IMR-90 (cell line): ENCODE results near the gene DGKB.

ENCODE experiments used
- CTCF ChIP-seq: conservative IDR thresholded peaks from 2 replicates; pipeline ENCODE4 v1.5.1; 2012; ENCODE audit warnings: mild to moderate bottlenecking, low read depth, low read length, improper control_type of control experiment
- MAFK ChIP-seq: IDR thresholded peaks from 2 replicates; pipeline ENCODE4 v1.6.1; 2012; ENCODE audit warnings: low read depth, low read length, improper control_type of control experiment
- MAZ ChIP-seq: IDR thresholded peaks from 2 replicates; pipeline ENCODE4 v1.6.1; 2012; ENCODE audit warnings: low read depth, mild to moderate bottlenecking, low read length, improper control_type of control experiment, moderate library complexity, borderline replicate concordance
- MXI1 ChIP-seq: IDR thresholded peaks from 2 replicates; pipeline ENCODE4 v1.6.1; 2012; ENCODE audit warnings: low read depth, mild to moderate bottlenecking, low read length, moderate library complexity, borderline replicate concordance
- NFE2L2 ChIP-seq: fragments of 150-350 bp; IDR thresholded peaks from 2 replicates; pipeline ENCODE4 v1.6.1; 2016; ENCODE audit warnings: low read depth, mild to moderate bottlenecking, low read length
- POLR2A ChIP-seq: IDR thresholded peaks from 2 replicates; pipeline ENCODE4 v1.6.1; 2012; ENCODE audit warnings: mild to moderate bottlenecking, low read depth, low read length
- RAD21 ChIP-seq: IDR thresholded peaks from 2 replicates; pipeline ENCODE4 v1.6.1; 2012; ENCODE audit warnings: low read length, improper control_type of control experiment
- RFX5 ChIP-seq: IDR thresholded peaks from 2 replicates; pipeline ENCODE4 v1.8.0; 2012; ENCODE audit warnings: low read depth, mild to moderate bottlenecking, low read length, moderate library complexity
- SMC3 ChIP-seq: fragments of 150-350 bp; IDR thresholded peaks from 2 replicates; pipeline ENCODE4 v1.6.1; 2016; ENCODE audit warnings: low read depth, mild to moderate bottlenecking, antibody characterized with exemption, low read length, moderate library complexity
- USF2 ChIP-seq: fragments of 150-350 bp; IDR thresholded peaks from 2 replicates; pipeline ENCODE4 v1.6.1; 2017; ENCODE audit warnings: mild to moderate bottlenecking, antibody characterized with exemption, low read length, low read depth

GRCh38 chr7:14218338-14218737 lies 684.2 kb downstream of the DGKB start:
- TF ChIP-seq CTCF (no peak), POLR2A (no peak), MXI1 (no peak), MAZ (no peak), SMC3 (no peak), MAFK (no peak), NFE2L2 (no peak), RFX5 (no peak), RAD21 (no peak), USF2 (no peak)
